Measurements from ENCODE around the gene FANCI.
A peak's percentile ranks its signal among the peaks of the same experiment; 100 is the strongest.

The FANCI gene

DNA sequence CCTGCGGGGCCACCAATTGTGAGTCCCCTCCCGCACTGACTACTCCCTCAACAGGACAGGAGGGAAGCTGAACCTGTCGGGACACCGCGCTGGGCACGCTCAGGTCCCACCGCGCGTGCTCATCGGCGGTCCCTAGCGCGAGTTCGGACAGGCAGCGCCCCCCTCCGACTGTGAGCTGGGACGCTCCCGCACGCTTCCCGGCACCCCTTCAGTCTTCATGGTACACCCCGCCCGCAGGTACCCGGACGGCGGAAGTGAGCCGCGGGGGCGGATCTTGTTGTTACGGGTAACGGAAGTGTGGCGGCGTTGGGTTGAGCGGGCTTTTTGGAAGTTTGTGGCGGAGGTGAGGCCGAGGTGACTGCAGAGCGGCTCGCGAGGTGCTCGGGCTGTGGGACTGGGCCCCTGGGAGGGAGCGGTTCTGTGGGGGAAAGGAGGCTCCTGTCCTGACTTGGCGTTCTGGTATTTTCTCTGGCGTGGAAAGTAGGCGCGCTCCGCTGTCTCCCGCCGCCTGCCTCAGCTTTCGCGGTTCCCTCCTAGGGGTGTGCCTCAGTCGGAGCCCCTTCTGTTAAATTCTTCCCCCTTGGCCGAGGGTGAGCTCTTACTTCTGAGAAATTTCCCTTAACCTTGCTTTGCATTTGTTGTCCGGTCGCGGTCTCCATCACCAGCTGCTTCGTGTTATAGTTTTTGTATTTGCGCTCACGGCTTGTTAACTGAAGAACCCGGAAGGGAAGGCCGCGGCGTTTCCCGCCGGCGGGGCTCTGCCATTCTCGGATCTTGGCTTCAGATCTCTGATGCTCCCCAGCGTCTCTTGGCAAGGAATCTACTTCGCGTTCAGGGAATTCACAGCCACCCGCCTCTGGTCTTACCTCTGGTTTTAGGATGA lies at the start of gene FANCI:
Gene FANCI (plus strand): TSS at position 289 of the 883 bp plus-strand sequence. CDS start 3,669 bp downstream, outside the sequence.
- peak; percentile 95 for DNase-seq (ENCODE audit: low read depth)

DNA sequence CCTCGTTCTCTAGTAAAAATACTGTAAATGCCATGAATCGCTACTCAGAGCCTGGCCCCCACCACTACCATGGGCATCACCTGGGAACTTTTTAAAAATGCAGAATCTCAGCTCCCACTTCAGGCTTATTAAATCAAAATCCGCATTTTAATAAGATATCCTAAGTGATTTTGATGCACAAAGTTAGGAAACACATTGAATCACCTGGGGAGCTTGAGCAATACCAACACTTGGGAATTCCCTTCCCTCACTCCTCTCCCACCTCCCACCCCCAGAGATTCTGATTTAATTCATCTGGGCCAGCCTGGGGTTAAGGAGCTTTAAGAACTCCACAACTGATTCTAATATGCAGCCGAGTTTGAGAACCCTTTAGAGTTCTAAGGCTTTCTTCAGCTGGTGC lies 49.2 kb upstream of the FANCI start:
- DNase-seq (ENCODE audit: low read depth) = no peak

- peak; percentile 48 for DNase-seq (ENCODE audit: low read depth)
Observed at GRCh38 chr15:89195836-89196235, 47.9 kb upstream of the FANCI start.

DNA sequence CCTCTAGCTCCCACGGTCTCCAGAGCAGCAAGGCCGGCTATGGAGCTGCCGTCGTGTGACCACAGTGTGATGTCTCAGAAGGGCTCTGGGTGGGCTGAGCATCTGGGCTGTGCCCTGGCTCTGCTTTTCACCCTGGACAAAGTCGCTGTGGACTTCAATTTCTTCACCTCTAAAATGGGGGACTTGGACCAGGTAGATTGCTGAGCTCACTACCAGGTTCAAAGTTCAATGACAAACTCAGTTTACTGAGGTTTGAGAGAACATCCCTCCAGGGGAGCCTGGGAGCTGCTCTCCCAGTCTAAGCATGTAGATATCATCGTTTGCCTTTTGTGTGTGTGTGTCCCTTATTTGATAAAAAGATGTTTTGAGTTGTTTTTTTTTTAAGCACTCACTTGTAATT lies 47.5 kb upstream of the FANCI start:
- no peak for DNase-seq (ENCODE audit: low read depth)

- DNase-seq (ENCODE audit: low read depth) = no peak
Observed at GRCh38 chr15:89196994-89197393, 46.8 kb upstream of the FANCI start.

GRCh38 chr15:89197503-89197971 lies 46.2 kb upstream of the FANCI start:
- no peak for DNase-seq (ENCODE audit: low read depth)

GRCh38 chr15:89198196-89198595 lies 45.6 kb upstream of the FANCI start:
- DNase-seq (ENCODE audit: low read depth) = no peak

- no peak for DNase-seq (ENCODE audit: low read depth)
Observed at GRCh38 chr15:89198934-89199333, 44.8 kb upstream of the FANCI start.

DNA sequence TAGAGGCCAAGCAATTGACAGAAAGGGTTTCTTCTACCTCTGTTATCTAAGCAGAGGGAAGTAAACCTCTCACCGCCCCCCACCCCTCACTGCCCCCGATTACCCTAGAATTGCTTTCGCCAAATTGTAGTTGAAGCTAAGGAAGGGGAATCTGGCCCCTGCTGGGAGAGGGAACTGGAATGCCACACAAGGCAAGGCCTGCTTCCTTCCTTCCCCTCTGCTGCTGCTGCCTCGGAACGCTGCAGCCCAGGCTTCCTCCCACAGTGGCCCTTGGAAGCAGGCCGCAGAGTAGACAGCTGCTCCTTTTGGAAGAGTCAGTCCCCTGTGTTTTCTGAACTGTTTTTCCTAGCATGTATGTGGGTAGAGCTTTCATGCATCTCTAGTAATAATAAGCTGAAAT lies 44.0 kb upstream of the FANCI start:
- no peak for DNase-seq (ENCODE audit: low read depth)

DNA sequence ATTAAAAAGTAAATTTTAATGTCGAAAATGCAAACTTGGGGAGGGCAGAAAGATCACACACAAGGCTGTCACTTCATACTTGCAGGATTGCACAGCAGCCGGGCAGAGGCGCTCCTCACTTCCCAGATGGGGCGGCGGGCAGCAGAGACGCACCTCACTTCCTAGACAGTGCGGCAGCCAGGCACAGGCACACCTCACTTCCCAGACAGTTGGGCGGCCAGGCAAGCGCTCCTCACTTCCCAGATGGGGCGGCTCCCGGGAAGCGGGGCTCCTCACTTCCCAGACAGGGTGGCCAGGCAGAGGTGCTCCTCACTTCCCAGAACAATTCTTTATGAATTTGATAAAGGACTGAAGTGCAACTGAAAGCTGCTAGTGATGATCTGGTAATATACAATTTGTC lies 43.6 kb upstream of the FANCI start:
- no peak for DNase-seq (ENCODE audit: low read depth)

DNA sequence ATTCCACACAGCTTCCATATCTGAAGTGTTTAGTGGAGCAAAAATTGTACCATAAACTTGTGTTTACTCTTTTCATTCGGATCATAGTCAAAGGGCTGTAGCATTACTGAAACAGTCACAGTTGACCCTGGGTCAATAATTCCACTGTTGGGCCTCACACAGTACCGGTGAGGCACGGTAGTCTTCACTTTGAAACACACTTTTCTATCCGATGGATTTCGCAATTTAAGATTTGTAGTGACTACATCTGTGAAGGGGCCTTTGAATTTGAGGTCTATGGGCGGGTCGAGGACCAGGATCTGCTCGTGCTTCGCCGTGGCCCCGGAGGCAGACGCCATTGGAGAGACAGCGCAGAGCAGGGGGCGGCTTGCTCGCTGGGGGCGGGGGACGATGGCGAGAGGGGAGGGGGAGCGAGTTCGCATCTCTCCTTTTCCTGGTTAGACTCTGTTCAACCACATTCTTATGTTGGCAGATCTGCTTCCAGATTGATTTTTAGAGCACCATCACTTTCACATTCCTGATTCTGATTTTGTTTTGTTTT lies 42.2 kb upstream of the FANCI start:
- DNase-seq (ENCODE audit: low read depth) = no peak

DNA sequence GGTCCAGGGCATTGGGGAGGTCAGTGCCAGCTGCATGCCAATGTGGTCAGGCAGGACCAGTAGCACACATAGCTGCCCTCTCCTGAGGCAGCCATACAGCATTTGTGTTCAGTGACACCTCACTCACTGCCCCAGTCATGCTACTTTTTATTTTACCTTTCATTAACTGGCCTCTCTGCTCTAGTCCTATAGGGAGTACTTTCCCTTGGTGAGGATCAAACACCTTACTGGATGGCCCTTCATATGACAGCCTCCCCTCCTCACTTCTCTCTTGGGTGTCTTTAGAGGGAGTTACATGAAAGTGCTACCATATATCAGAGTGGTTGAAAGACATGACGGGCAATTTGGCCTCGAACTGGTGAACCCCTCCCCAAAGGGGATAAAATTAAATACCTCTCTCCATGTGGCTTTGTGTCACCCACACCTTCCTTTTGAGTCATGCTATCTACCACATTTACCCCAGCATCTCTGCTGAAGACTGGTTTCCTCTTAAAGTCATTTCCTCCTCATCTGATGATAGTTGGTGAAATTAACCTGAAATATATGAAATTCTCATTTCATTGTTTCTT lies 40.0 kb upstream of the FANCI start:
- DNase-seq (ENCODE audit: low read depth) = no peak

DNA sequence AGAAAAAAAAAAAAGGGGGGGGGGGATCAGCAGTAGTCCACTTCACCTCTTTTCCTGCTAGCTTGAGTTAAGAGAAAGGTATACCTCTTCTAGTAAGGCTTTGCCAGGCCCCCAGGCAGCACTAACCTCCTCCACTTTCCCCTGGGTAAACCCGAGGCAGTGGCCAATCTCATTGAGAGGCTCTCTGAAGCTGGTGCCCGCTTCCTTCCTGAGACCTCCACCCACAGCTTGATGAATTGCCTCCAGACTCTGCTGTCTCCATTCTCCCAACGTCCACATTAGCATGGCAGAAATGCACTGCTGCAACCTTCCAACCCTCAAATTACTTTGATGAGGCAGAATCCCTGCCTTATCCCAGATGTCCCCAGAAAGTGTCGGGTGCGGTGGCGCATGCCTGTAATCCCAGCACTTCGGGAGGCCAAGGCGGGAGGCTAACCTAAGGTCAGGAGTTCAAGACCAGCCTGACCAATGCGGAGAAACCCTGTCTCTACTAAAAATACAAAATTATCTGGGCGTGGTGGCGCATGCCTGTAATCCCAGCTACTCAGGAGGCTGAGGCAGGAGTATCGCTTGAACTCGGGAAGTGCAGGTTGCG lies 37.7 kb upstream of the FANCI start:
- no peak for DNase-seq (ENCODE audit: low read depth)

DNA sequence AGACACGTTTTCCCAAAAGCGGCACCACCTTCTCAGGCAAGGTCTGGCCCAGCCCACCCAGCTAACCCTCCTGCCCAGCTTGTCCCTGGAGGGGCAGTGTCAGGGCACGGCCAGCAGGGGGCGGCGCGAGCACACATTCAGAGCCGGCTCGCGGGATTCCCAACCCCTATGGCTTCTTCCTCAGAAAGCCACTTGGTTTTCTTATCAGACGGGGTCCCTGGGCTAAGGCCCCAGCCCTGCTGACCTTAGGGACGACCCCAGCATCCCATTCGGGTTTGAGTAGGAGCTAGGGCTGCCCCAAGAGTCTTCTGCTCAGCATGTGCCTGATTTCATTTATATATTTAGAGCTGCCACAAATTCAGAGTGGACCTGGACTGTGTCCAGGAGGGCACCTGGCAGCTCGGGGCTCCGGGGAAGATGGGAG lies 36.9 kb upstream of the FANCI start:
- DNase-seq (ENCODE audit: low read depth) = peak; percentile 77

DNA sequence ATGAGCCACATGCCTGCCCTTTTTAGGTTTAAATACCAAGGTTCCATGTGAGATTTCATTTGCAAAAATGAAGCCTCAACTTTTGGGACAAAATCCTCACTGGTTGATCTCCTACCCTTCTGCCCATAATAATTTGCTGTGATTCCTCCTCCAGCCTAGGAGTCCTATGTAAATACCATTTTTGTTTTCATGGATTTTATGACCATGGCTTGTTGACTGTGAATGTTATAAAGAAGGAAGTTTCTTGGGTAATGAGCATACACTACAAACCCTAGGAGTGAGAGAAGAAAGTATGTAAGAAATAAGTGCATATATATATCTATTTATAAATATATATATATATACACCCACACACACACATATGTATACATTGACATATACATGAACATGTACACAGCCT lies 35.5 kb upstream of the FANCI start:
- no peak for DNase-seq (ENCODE audit: low read depth)

- DNase-seq (ENCODE audit: low read depth) = no peak
Observed at GRCh38 chr15:89209057-89209456, 34.7 kb upstream of the FANCI start.

DNA sequence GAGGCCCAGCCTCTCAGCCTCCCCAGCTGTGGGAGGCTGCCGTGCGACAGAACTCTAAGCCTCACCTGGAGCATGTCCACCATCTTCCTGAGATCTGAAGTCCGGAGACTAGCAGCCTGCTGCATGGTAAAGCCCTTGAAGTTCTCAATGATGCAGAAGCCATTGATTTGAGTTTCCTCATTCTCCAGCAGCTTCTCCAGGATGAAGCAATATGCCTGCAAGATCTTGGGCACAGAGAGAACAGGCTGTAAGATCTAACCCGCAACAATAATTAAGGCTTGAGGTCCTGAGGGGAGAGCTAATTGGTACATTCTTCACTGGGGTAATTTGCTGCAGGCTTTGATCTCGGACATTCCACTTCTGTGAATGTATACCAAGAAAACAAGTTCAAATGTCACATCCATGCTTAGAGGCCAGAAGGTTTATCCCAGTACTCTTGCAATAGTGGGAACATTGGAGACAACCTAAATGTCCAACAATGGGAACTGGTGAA lies 32.1 kb upstream of the FANCI start:
- DNase-seq (ENCODE audit: low read depth) = no peak

GRCh38 chr15:89215627-89216026 lies 28.2 kb upstream of the FANCI start:
- no peak for DNase-seq (ENCODE audit: low read depth)

DNA sequence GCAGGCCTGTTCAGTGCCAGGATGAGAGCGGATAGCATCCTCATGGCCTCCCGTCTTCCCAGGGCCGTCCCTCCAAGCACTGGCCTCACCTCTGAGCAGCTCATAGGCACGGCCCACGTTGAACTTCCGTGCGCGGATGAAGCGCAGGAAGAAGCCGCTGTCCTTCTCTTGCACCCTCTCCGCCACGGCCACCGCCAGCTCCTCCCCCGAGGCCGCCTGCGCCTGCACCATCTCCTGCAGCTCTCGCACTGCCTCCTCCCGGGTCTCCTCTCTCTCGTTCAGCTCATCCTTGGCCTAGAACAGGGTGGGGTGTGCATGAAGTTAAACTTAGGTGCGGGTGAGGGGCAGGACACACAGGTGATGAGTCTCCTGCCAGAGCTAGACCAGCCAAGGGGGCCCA lies 26.7 kb upstream of the FANCI start:
- DNase-seq (ENCODE audit: low read depth) = no peak

GRCh38 chr15:89217686-89218376 lies 25.9 kb upstream of the FANCI start:
- no peak for DNase-seq (ENCODE audit: low read depth)

- no peak for DNase-seq (ENCODE audit: low read depth)
Observed at GRCh38 chr15:89218531-89218930, 25.2 kb upstream of the FANCI start.

GRCh38 chr15:89221543-89221942 lies 22.2 kb upstream of the FANCI start, which contains the start of gene RLBP1:
TSS of gene RLBP1 (minus strand) at chr15:89221579. CDS start at chr15:89218975, 2,604 bp downstream.
- no peak for DNase-seq (ENCODE audit: low read depth)
